Sciatic nerve (tissue), 2 donors: Measurements from ENCODE around the gene ZNF552. TPM values are rescaled to one million over a fixed set of nuclear protein-coding genes. Genes with fewer than 3 reads are reported as not detected.

Experiments
- ATAC-seq: fragments of 200-7000 bp; cut with Tn5 transposase; one replicate; pipeline ENCODE4 v1.9.1; 2020; ENCODE audit warnings: mild to moderate bottlenecking, moderate library complexity
- DNase-seq: peaks from one replicate; pipeline ENCODE4 v3.0.0-alpha.2; 2020; ENCODE audit warnings: low spot score
- intact Hi-C: fragments of 100-400 bp; cut with DNase I; formaldehyde crosslinking; loops from one replicate; pipeline ENCODE4 v1.14.2; 2022
- total RNA-seq: library from RNA; stranded (reverse); fragmentation: NEBNext Ultra II Directional; extraction: Animal tissue kit (Norgen Biotek cat#: 25700); gene quantifications from one replicate; pipeline ENCODE4 v1.2.1, GENCODE V29; 2021
- donor health status: DM: no; HTN: no; CAD: no.
- donor health status: DM: no; HTN: no; CAD: no.

The ZNF552 gene
- total RNA-seq, 1 donor from 2014 or later: 6.6 TPM

GRCh38 chr19:57789288-57789687, 25.4 kb downstream of the ZNF552 start:
- ATAC-seq (no peak), DNase-seq (no peak)
- intact Hi-C loops: no loop called here

DNA sequence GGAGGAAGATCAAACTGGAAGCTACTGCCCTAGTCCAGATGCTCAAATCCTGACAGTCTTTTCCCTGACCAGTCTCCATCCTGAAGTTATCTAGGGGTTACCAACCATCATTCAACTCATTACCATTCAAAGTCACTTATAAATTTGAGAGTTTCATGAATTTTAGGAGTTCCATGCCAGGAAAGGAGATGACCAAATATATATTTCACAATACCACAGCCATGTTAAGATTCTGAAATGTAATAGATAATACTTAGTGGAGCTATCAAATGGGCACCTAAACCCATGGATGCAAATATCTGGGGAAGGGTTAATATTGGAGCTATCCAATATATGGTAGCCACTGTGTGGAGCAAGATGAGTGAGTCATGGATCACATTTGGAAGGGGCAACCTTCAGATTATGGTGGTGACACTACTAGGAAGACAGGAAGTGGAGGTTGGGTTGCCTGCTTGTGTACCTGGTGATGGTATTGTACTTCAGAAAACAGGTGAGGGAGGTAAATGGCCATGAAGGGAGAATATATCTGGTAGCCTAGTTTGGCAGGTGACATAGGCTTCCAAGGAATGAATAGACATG, 26.5 kb downstream of the ZNF552 start:
- intact Hi-C loops: no loop called here
- DNase-seq: no peak
- no peak for ATAC-seq

DNA sequence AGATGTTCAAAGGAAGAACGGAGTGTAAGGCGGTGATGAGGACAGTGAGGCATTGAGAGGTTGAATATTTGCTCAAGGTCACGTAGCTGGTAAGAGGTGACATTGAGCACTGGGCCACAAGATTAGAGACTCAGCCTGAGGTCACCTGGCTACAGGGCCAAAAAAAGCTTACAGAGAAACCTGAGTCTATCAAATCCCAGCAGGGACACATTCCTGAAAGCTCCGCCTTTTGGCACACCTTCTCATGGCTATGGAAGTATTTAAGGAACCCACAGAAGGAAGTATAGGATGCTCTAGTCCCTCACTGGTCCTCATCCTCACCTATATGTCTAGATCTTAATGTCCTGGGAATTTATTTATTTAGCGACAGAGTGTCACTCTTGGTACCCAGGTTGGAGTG, 27.8 kb downstream of the ZNF552 start:
- intact Hi-C loops: no loop called here
- no peak for DNase-seq
- ATAC-seq: no peak

GRCh38 chr19:57786286-57786685, 28.4 kb downstream of the ZNF552 start:
- no peak for ATAC-seq
- DNase-seq: no peak
- intact Hi-C loops: no loop called here

DNA sequence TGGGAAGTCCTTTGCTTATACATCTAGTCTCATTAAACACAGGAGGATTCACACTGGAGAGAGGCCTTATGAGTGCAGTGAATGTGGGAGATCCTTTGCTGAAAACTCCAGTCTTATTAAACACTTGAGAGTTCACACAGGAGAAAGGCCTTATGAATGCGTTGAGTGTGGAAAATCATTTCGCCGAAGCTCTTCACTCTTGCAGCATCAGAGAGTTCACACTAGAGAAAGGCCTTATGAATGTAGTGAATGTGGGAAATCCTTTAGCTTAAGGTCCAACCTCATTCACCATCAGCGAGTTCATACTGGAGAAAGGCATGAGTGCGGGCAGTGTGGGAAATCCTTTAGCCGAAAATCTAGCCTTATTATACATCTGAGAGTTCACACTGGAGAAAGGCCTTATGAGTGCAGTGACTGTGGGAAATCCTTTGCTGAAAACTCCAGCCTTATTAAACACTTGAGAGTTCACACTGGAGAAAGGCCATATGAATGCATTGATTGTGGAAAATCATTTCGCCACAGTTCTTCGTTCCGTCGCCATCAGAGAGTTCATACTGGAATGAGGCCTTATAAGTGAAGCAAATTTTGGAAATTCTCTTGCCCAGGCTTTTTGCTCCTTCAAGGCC, 35.4 kb downstream of the ZNF552 start:
- DNase-seq (no peak), ATAC-seq (no peak)
- intact Hi-C loops: no loop called here

DNA sequence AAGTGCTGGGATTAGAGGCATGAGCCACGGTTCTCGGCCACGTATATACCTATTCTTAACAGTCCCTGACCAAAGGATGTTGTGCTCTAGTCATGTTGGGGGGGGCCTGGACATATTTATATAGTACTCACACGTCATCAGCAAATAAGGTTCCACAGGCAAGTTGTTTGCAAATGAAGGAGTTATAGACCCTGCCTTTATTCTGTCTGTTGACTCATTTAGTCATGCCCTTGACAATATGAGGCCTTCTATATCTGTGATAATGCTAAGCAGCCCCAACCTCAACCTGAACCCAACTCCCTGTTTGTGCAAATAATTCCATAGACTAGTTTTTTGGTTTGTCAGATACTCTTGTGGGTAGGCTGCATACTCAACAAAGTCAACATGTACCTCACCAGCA, 36.4 kb downstream of the ZNF552 start:
- ATAC-seq (no peak), DNase-seq (no peak)
- intact Hi-C loops: no loop called here

GRCh38 chr19:57776764-57777296, 37.9 kb downstream of the ZNF552 start:
- no peak for DNase-seq
- ATAC-seq: no peak
- intact Hi-C loops: no loop called here

DNA sequence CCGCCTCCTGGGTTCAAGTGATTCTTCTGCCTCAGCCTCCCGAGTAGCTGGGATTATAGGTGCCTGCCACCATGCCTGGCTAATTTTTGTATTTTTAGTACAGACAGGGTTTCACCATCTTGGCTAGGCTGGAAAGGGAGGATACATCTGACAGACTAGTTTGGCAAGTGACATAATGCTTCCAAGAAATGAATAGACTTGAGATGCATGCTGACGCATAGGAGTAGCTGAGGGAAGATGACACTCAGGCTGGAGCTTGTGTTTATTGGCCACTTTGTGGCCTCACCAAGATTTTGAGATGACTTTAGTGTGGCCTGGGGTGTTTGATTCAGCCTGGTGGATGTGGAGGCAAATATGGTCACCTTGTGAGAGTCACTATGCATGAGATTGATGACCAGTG, 41.2 kb downstream of the ZNF552 start:
- DNase-seq: no peak
- no peak for ATAC-seq
- intact Hi-C loops: no loop called here

- no peak for ATAC-seq
- no peak for DNase-seq
- intact Hi-C loops: no loop called here
Observed at GRCh38 chr19:57771417-57771816, 43.3 kb downstream of the ZNF552 start.

DNA sequence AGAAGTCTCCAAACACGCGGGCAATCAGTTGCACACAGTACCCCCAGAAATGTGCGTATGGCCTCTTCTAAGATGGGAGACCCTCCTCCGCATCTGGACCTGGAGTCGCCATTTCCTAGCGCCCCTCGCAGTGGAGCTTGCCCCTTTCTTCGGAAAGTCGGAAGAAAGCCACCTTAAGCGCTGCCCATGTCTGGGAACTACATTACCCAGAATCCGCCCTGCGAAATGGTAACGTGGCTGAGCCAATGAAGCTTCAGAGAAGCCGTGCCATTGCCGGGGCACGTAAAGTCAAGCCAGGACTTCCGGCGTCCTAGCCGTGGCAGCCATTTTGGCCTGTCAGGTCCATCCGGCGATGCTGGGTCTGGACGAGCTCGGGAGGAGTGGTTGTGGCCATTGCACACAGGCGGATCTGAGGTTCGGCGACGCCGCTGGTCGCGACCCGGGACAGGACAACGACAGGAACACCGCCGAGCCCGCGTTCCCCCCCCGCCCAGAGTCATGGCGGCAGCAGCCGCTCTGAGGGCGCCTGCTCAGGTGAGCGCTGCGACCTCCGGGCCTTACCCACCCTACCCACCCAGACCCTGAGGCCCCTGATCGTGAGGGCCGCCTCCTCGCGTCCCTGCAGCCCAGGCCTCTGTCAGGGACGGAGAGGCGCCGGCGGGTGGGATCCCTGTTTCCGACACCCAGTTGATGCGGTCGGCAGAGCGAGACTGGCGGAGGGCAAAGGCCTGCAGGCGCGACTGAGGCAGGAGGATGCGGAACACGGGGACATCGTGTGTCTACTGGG, 45.2 kb downstream of the ZNF552 start, which contains the start of gene ZNF586:
TSS of gene ZNF586 (plus strand) at position 332 of the 787 bp plus-strand sequence. CDS start at position 499, 167 bp downstream.
- ATAC-seq (peak; percentile 100), DNase-seq (peak; percentile 90)
- intact Hi-C loops: no loop called here

- intact Hi-C loops: no loop called here
- DNase-seq: no peak
- ATAC-seq: no peak
Observed at GRCh38 chr19:57759096-57759495, 55.6 kb downstream of the ZNF552 start.

- intact Hi-C loops: no loop called here
- no peak for DNase-seq
- no peak for ATAC-seq
Observed at GRCh38 chr19:57757941-57758340, 56.8 kb downstream of the ZNF552 start.

Other genes starting within 250 kb of the ZNF552 start
- 6.4 TPM for gene ZNF416, start 236.0 kb downstream of the ZNF552 start, total RNA-seq
- 4.9 TPM for gene ZIK1, start 230.8 kb downstream of the ZNF552 start, total RNA-seq
- 3.2 TPM for gene ZNF530, start 215.0 kb downstream of the ZNF552 start, total RNA-seq
- gene ZNF134, start 200.7 kb downstream of the ZNF552 start, total RNA-seq: 16.5 TPM
- gene ZNF211, start 181.7 kb downstream of the ZNF552 start, total RNA-seq: 17.7 TPM
- not detected for gene ZSCAN4, start 146.0 kb downstream of the ZNF552 start, total RNA-seq
- 8.0 TPM for gene ZNF551, start 132.9 kb downstream of the ZNF552 start, total RNA-seq
- gene ZNF154, start 105.7 kb downstream of the ZNF552 start, total RNA-seq: 1.8 TPM
- gene ZNF671, start 87.3 kb downstream of the ZNF552 start, total RNA-seq: 3.9 TPM
- 18.1 TPM for gene ZNF776, start 68.1 kb downstream of the ZNF552 start, total RNA-seq
- gene ZNF586, start 45.2 kb downstream of the ZNF552 start, total RNA-seq: 20.0 TPM
- 13.2 TPM for gene ZNF587B, start 15.4 kb upstream of the ZNF552 start, total RNA-seq
- gene ZNF587, start 34.9 kb upstream of the ZNF552 start, total RNA-seq: 40.1 TPM
- 10.2 TPM for gene ZNF814, start 74.1 kb upstream of the ZNF552 start, total RNA-seq
- gene ZNF417, start 101.7 kb upstream of the ZNF552 start, total RNA-seq: 24.8 TPM
- 14.0 TPM for gene ZNF418, start 120.5 kb upstream of the ZNF552 start, total RNA-seq
- 6.5 TPM for gene ZNF256, start 132.8 kb upstream of the ZNF552 start, total RNA-seq
- 0.94 TPM for gene C19orf18, start 159.6 kb upstream of the ZNF552 start, total RNA-seq
- 20.3 TPM for gene ZNF606, start 187.9 kb upstream of the ZNF552 start, total RNA-seq
- 0.40 TPM for gene ZSCAN1, start 219.1 kb upstream of the ZNF552 start, total RNA-seq
- gene ZNF135, start 244.4 kb upstream of the ZNF552 start, total RNA-seq: 11.0 TPM